NCI-H748 (cell line): ENCODE measurements around the gene GOLT1A.

ENCODE experiments used
- DNase-seq: peaks from one replicate; lab custom pipeline; 2025; ENCODE audit not compliant: unreplicated experiment; lab: John Stamatoyannopoulos, UW

Gene GOLT1A

GRCh38 chr1:204213668-204214662, at the start of gene GOLT1A:
Gene GOLT1A, minus strand, starts transcription at chr1:204213988. Its CDS starts 82 bp downstream, at chr1:204213906.
- peak; percentile 20 for DNase-seq

- no peak for DNase-seq
These were observed 49.6 kb upstream of the GOLT1A start for GRCh38 chr1:204263254-204263910.

- DNase-seq: no peak
These were observed 48.9 kb upstream of the GOLT1A start for GRCh38 chr1:204262506-204263253.

GRCh38 chr1:204261746-204262505, 48.1 kb upstream of the GOLT1A start:
- no peak for DNase-seq

- DNase-seq: no peak
These were observed 47.5 kb upstream of the GOLT1A start for GRCh38 chr1:204261266-204261665.

GRCh38 chr1:204260601-204261197, 46.9 kb upstream of the GOLT1A start:
- no peak for DNase-seq

GRCh38 chr1:204259782-204260181, 46.0 kb upstream of the GOLT1A start:
- DNase-seq: no peak

GRCh38 chr1:204259196-204259595, 45.4 kb upstream of the GOLT1A start:
- no peak for DNase-seq

GRCh38 chr1:204258213-204259115, 44.7 kb upstream of the GOLT1A start:
- peak; percentile 38 for DNase-seq

- DNase-seq: no peak
These were observed 43.7 kb upstream of the GOLT1A start for GRCh38 chr1:204257446-204257845.

GRCh38 chr1:204256531-204256930, 42.7 kb upstream of the GOLT1A start:
- no peak for DNase-seq

GRCh38 chr1:204255966-204256365, 42.2 kb upstream of the GOLT1A start:
- no peak for DNase-seq

GRCh38 chr1:204255225-204255624, 41.4 kb upstream of the GOLT1A start:
- peak; percentile 18 for DNase-seq

GRCh38 chr1:204254031-204254661, 40.4 kb upstream of the GOLT1A start:
- DNase-seq: no peak

- no peak for DNase-seq
These were observed 38.3 kb upstream of the GOLT1A start for GRCh38 chr1:204251926-204252689.

GRCh38 chr1:204251286-204251685, 37.5 kb upstream of the GOLT1A start:
- no peak for DNase-seq

GRCh38 chr1:204250428-204251030, 36.7 kb upstream of the GOLT1A start:
- no peak for DNase-seq
